Measurements from ENCODE around the gene SH3RF3.

GRCh38 chr2:109208071-109208950, 79.3 kb downstream of the SH3RF3 start:
- TF ChIP-seq POLR2AphosphoS5 (IDR thresholded peaks at IDR 0.05) (no peak), CTCF (IDR thresholded peaks at IDR 0.05) (no peak)
